H1 (cell line): ENCODE results near the gene ZNF609. TPM values are rescaled to one million over a fixed set of nuclear protein-coding genes. Genes with fewer than 3 reads are reported as not detected.

Experiments
- CTCF ChIA-PET: fragments of 300-600 bp; sonication (Branson Sonifier 250); formaldehyde crosslinking; loops from one replicate; lab custom pipeline; 2021; ENCODE audit not compliant: partially characterized antibody; lab: Charles Lee
- POLR2A ChIA-PET: fragments of 300-600 bp; sonication (Branson Sonifier 250); formaldehyde crosslinking; loops from one replicate; lab custom pipeline; 2021; ENCODE audit warnings: inconsistent platforms; ENCODE audit not compliant: partially characterized antibody; lab: Charles Lee
- DNase-seq, 2 experiments: peaks; one replicate each; pipeline versions ENCODE4 v3.0.0 to v3.0.0-alpha.2; 2010 to 2022; ENCODE audit warnings: low spot score in 2 of 2, low read depth in 1 of 2, mixed read lengths in 1 of 2
- FAIRE-seq: peaks from 2 replicates; lab custom pipeline; 2011; peaks lifted over from hg19 to GRCh38; lab: Jason Lieb, UNC
- H2AFZ ChIP-seq: 2 replicates; pipeline ENCODE4 v1.8.1; 2012; ENCODE audit warnings: low read length, inconsistent platforms
- H2AK5ac ChIP-seq: 2 replicates; pipeline ENCODE4 v1.6.1; 2013; ENCODE audit warnings: low read depth, low read length
- H2BK120ac ChIP-seq: replicated peaks from 2 replicates; pipeline ENCODE3; 2013; ENCODE audit warnings: low read depth, low read length, inconsistent platforms
- H2BK12ac ChIP-seq: 2 replicates; pipeline ENCODE4 v1.6.1; 2013; ENCODE audit warnings: low read depth, low read length
- H2BK15ac ChIP-seq: 2 replicates; pipeline ENCODE4 v1.6.1; 2013; ENCODE audit warnings: low read length
- H2BK20ac ChIP-seq: 2 replicates; pipeline ENCODE4 v1.6.1; 2013; ENCODE audit warnings: low read length
- H2BK5ac ChIP-seq: 2 replicates; pipeline ENCODE4 v1.6.1; 2013; ENCODE audit warnings: low read depth, low read length
- H3K14ac ChIP-seq: 2 replicates; pipeline ENCODE4 v1.6.1; 2013; ENCODE audit warnings: inconsistent platforms; ENCODE audit not compliant: insufficient read length
- H3K18ac ChIP-seq: 2 replicates; pipeline ENCODE4 v1.6.1; 2013; ENCODE audit warnings: low read length; ENCODE audit errors: extremely low read depth
- H3K23ac ChIP-seq: 2 replicates; pipeline ENCODE4 v1.6.1; 2013; ENCODE audit warnings: inconsistent platforms; ENCODE audit not compliant: insufficient read length
- H3K23me2 ChIP-seq: 2 replicates; pipeline ENCODE4 v1.6.1; 2013; ENCODE audit warnings: low read depth, low read length
- H3K27ac ChIP-seq: 2 replicates; pipeline ENCODE4 v1.6.1; 2011; ENCODE audit warnings: low read depth, low read length, inconsistent platforms
- H3K27me3 ChIP-seq, 4 experiments: replicated peaks in 1 of 4; 1 replicate in 1 of 4; 2 replicates in 3 of 4; pipeline versions ENCODE4 v1.6.1 to v1.8.1; 2011 to 2013; ENCODE audit warnings: low read length in 3 of 4, mild to moderate bottlenecking in 3 of 4, inconsistent platforms in 2 of 4, mixed read lengths in 2 of 4, moderate library complexity in 1 of 4; ENCODE audit not compliant: control insufficient read depth in 3 of 4, insufficient read depth in 3 of 4; ENCODE audit errors: extremely low read depth in 1 of 4
- H3K36me3 ChIP-seq, 4 experiments: 2 replicates each; pipeline versions ENCODE4 v1.6.1 to v1.8.1; 2011 to 2013; ENCODE audit warnings: mild to moderate bottlenecking in 4 of 4, low read length in 3 of 4, moderate library complexity in 2 of 4, control low read depth in 1 of 4, inconsistent platforms in 1 of 4; ENCODE audit not compliant: insufficient read depth in 4 of 4, control insufficient read depth in 2 of 4
- H3K4ac ChIP-seq: replicated peaks from 2 replicates; pipeline ENCODE3; 2013; ENCODE audit warnings: low read length, low read depth, mixed read lengths, inconsistent platforms; ENCODE audit not compliant: insufficient read length
- H3K4me1 ChIP-seq, 4 experiments: replicated peaks in 1 of 4; 1 replicate in 1 of 4; 2 replicates in 3 of 4; pipeline versions ENCODE4 v1.6.1 to v1.8.1; 2011 to 2013; ENCODE audit warnings: low read length in 3 of 4, inconsistent platforms in 2 of 4, mixed read lengths in 1 of 4; ENCODE audit not compliant: insufficient read depth in 4 of 4, control insufficient read depth in 3 of 4
- H3K4me2 ChIP-seq, 2 experiments: 2 replicates each; pipeline versions ENCODE4 v1.6.1 to v1.8.1; 2011 to 2013; ENCODE audit warnings: low read depth in 2 of 2, low read length in 2 of 2, control low read depth in 1 of 2, inconsistent platforms in 1 of 2, mild to moderate bottlenecking in 1 of 2; ENCODE audit not compliant: insufficient read depth in 1 of 2
- H3K4me3 ChIP-seq, 4 experiments: fragments of 200-600, 300-600 bp in 1 of 4; sonication (generic), shearing (Covaris generic), sonication (Bioruptor Twin) in 1 of 4; 2 replicates each; pipeline versions ENCODE4 v1.5.1 to v1.8.1; 2011 to 2016; ENCODE audit warnings: low read length in 4 of 4, low read depth in 3 of 4, control low read depth in 2 of 4, inconsistent platforms in 2 of 4, mild to moderate bottlenecking in 2 of 4, mixed read lengths in 1 of 4, moderate library complexity in 1 of 4; ENCODE audit not compliant: insufficient read depth in 2 of 4; ENCODE audit errors: extremely low read depth in 1 of 4
- H3K56ac ChIP-seq: replicated peaks from 2 replicates; pipeline ENCODE3; 2013; ENCODE audit warnings: low read depth, mild to moderate bottlenecking, mixed read lengths, low read length, inconsistent platforms; ENCODE audit not compliant: insufficient read length
- H3K79me1 ChIP-seq: 2 replicates; pipeline ENCODE4 v1.6.1; 2013; ENCODE audit warnings: low read depth, low read length, control low read depth
- H3K79me2 ChIP-seq, 2 experiments: 2 replicates each; pipeline versions ENCODE4 v1.6.1 to v1.8.1; 2012 to 2013; ENCODE audit warnings: low read length in 2 of 2, mild to moderate bottlenecking in 2 of 2, inconsistent platforms in 1 of 2; ENCODE audit not compliant: insufficient read depth in 2 of 2, control insufficient read depth in 1 of 2
- H3K9ac ChIP-seq, 4 experiments: replicated peaks in 1 of 4; 1 replicate in 1 of 4; 2 replicates in 3 of 4; pipeline versions ENCODE4 v1.6.1 to v1.8.1; 2011 to 2013; ENCODE audit warnings: low read depth in 3 of 4, low read length in 3 of 4, control low read depth in 2 of 4, mild to moderate bottlenecking in 2 of 4, moderate library complexity in 2 of 4, inconsistent platforms in 1 of 4; ENCODE audit errors: extremely low read depth in 1 of 4
- H3K9me3 ChIP-seq, 2 experiments: 2 replicates each; pipeline versions ENCODE4 v1.6.1 to v1.8.1; 2012 to 2013; ENCODE audit warnings: mild to moderate bottlenecking in 2 of 2, moderate library complexity in 2 of 2, control low read depth in 1 of 2, inconsistent platforms in 1 of 2, low read depth in 1 of 2, low read length in 1 of 2, mixed read lengths in 1 of 2; ENCODE audit not compliant: insufficient read depth in 2 of 2
- H4K20me1 ChIP-seq, 2 experiments: replicated peaks in 1 of 2; 2 replicates each; pipeline versions ENCODE3 to v1.8.1; 2011 to 2013; ENCODE audit warnings: inconsistent platforms in 2 of 2, low read length in 2 of 2, mild to moderate bottlenecking in 1 of 2; ENCODE audit not compliant: insufficient read depth in 2 of 2, control insufficient read depth in 1 of 2
- H4K5ac ChIP-seq: 2 replicates; pipeline ENCODE4 v1.6.1; 2013; ENCODE audit warnings: low read length, low read depth, mixed read lengths, inconsistent platforms; ENCODE audit not compliant: insufficient read length
- H4K8ac ChIP-seq: 2 replicates; pipeline ENCODE4 v1.8.0; 2013; ENCODE audit warnings: mild to moderate bottlenecking, moderate library complexity, low read length, inconsistent platforms; ENCODE audit not compliant: insufficient read depth; ENCODE audit errors: extremely low read depth
- H4K91ac ChIP-seq: replicated peaks from 2 replicates; pipeline ENCODE3; 2013; ENCODE audit warnings: low read length, mixed read lengths, inconsistent platforms; ENCODE audit not compliant: insufficient read length
- CEBPB ChIP-seq: IDR thresholded peaks from 2 replicates; pipeline ENCODE4 v1.6.1; 2012; ENCODE audit warnings: low read depth, low read length
- GABPA ChIP-seq: IDR thresholded peaks from 2 replicates; pipeline ENCODE4 v1.6.1; 2011; ENCODE audit warnings: mild to moderate bottlenecking, low read length, moderate library complexity, borderline replicate concordance; ENCODE audit not compliant: insufficient read depth
- MAFK ChIP-seq: IDR thresholded peaks from 2 replicates; pipeline ENCODE4 v1.6.1; 2012; ENCODE audit warnings: low read depth, mild to moderate bottlenecking, improper control_type of control experiment, low read length
- NANOG ChIP-seq: IDR thresholded peaks from 2 replicates; pipeline ENCODE4 v1.6.1; 2011; ENCODE audit warnings: low read length, low read depth, mild to moderate bottlenecking, inconsistent platforms; ENCODE audit not compliant: insufficient read depth, poor library complexity, severe bottlenecking
- POLR2A ChIP-seq, 2 experiments: IDR thresholded peaks; 1 replicate in 1 of 2; 2 replicates in 1 of 2; pipeline ENCODE4 v1.6.1; 2011; ENCODE audit warnings: low read depth in 2 of 2, low read length in 2 of 2, mild to moderate bottlenecking in 2 of 2; ENCODE audit errors: control extremely low read depth in 1 of 2
- TBP ChIP-seq: IDR thresholded peaks from 2 replicates; pipeline ENCODE4 v1.6.1; 2011; ENCODE audit warnings: low read depth, low read length, improper control_type of control experiment
- TCF12 ChIP-seq: IDR thresholded peaks from 2 replicates; pipeline ENCODE4 v1.6.1; 2011; ENCODE audit warnings: low read depth, mild to moderate bottlenecking, low read length
- WGBS, 2 experiments: shearing (Covaris generic) in 1 of 2; methylation state at CpG; one replicate each; pipeline versions ENCODE4 v1.1.6 to v1.1.7; 2013 to 2015; ENCODE audit warnings: low lambda C conversion rate in 2 of 2, mixed read lengths in 2 of 2, inconsistent platforms in 1 of 2, low coverage in 1 of 2, missing lambda C conversion rate in 1 of 2; ENCODE audit not compliant: insufficient replicate concordance in 2 of 2, insufficient coverage in 1 of 2, insufficient read length in 1 of 2; ENCODE audit errors: extremely low coverage in 1 of 2, missing lambda C conversion rate in 1 of 2; 5-methylcytosine and 5-hydroxymethylcytosine counted together
- polyA plus RNA-seq, 7 experiments: library from polyadenylated mRNA; depleted of rRNA in 3 of 7; stranded (reverse) in 5 of 7; unstranded in 2 of 7; fragments of >200 nt in 5 of 7; fragments of 200-250 nt in 2 of 7; gene quantifications; 1 replicate in 5 of 7; 2 replicates in 1 of 7; 4 replicates in 1 of 7; pipeline versions ENCODE4 v1.2.1 to v1.2.3, GENCODE V29; 2011 to 2013; ENCODE audit warnings: missing spikeins in 2 of 7, mixed read lengths in 2 of 7
- total RNA-seq: library from RNA; stranded (reverse); fragmentation: NEBNext Ultra II Directional; extraction: Animal tissue kit (Norgen Biotek cat#: 25700); gene quantifications from 2 replicates; pipeline ENCODE4 v1.2.1, GENCODE V29; 2021
- TF ChIP-seq, protein P1 (sequence below): IDR thresholded peaks from 2 replicates; pipeline ENCODE4 v1.6.1; 2012; ENCODE audit warnings: inconsistent platforms
- TF ChIP-seq, protein P2 (sequence below): IDR thresholded peaks from 2 replicates; pipeline ENCODE4 v1.6.1; 2012; ENCODE audit warnings: inconsistent platforms
- TF ChIP-seq, protein P3 (sequence below): IDR thresholded peaks from 2 replicates; pipeline ENCODE4 v1.6.1; 2011; ENCODE audit warnings: low read length, improper control_type of control experiment

The ZNF609 gene
- total and polyA plus RNA-seq, 2 of the 8 experiments (the other 6 are each of a cell fraction or from before 2014, with no cell fraction given), result 15.5 to 47.8 TPM

DNA sequence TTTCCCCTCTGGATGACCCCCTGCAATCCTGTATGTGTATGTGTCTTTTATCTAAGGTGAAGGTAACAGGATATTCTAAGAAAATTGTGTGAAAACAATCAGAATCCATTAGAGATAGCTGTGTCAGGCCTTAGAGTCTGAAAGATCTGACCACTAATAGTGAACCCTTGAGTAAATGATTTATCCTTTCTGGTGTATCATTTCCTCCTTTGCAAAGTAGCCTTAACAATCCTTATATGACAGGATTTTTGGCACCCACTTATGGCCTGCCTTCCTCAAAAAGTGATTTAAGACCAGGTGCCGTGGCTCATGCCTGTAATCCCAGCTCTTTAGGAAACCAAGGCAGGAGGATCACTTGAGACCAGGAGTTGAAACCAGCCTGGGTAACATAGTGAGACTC is 204.8 kb downstream of the ZNF609 start:
- H2BK20ac ChIP-seq, result no peak overlapping the region

More for the DNA sequence above, 204.8 kb downstream of the ZNF609 start:
- Histone ChIP-seq H3K79me1 (no peaks in the 10 kb centered on the region; the same call in 1 of the 2 replicates), H3K56ac (no peak overlapping the region), H3K23ac (no peak overlapping the region), H3K14ac (no peak overlapping the region), H3K18ac (no peak overlapping the region), H3K9me3 (no peaks in the 10 kb centered on the region), H3K79me2 (no peaks in the 10 kb centered on the region; a peak in 1 of 4 replicates), H2AK5ac (no peak overlapping the region), H3K27me3 (no peaks in the 10 kb centered on the region), H2BK15ac (no peak overlapping the region), H3K9ac (no peak overlapping the region), H3K4me1 (peaks cover 0 to 6% (median 5%) of the 10 kb centered on the region in 4 experiments; a peak in 4 of 7 replicates), H2BK120ac (no peak overlapping the region), H2BK5ac (no peak overlapping the region), H3K23me2 (no peaks in the 10 kb centered on the region), H3K36me3 (peaks cover 0 to 2% (median 0%) of the 10 kb centered on the region in 4 experiments; a peak in 1 of 8 replicates), H3K4ac (no peak overlapping the region), H4K91ac (no peak overlapping the region), H4K20me1 (peaks cover 0 to 1% of the 10 kb centered on the region in 2 experiments), H4K8ac (no peak overlapping the region), H3K4me3 (no peak overlapping the region), H2AFZ (no peak overlapping the region), H2BK12ac (no peak overlapping the region), H3K27ac (no peak overlapping the region), H3K4me2 (no peak overlapping the region), H4K5ac (no peak overlapping the region)
- ChIA-PET CTCF (interaction anchor here (0.7 to 11.5 kb wide), 5 partner anchors 11 to 238 kb away, joined by 3 to 84 read pairs (median 9); no protein-coding TSS in a partner anchor), POLR2A (interaction anchor here (0.6 to 1.3 kb wide), 2 partner anchors 14 to 168 kb away, joined by 4 to 5 read pairs; no protein-coding TSS in a partner anchor)
- TF ChIP-seq TCF12 (no peak), CEBPB (no peak), NANOG (no peak), MAFK (no peak), TBP (no peak), POLR2A (IDR thresholded peaks at IDR 0.05; ENCODE audit: control extremely low read depth in 1 of 2, low read depth in 2 of 2, low read length in 2 of 2) (no peak), GABPA (no peak)
- TF ChIP-seq, protein P1, sequence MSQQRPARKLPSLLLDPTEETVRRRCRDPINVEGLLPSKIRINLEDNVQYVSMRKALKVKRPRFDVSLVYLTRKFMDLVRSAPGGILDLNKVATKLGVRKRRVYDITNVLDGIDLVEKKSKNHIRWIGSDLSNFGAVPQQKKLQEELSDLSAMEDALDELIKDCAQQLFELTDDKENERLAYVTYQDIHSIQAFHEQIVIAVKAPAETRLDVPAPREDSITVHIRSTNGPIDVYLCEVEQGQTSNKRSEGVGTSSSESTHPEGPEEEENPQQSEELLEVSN, result no peak
- TF ChIP-seq, protein P2, sequence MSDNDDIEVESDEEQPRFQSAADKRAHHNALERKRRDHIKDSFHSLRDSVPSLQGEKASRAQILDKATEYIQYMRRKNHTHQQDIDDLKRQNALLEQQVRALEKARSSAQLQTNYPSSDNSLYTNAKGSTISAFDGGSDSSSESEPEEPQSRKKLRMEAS, result no peak
- TF ChIP-seq, protein P3, sequence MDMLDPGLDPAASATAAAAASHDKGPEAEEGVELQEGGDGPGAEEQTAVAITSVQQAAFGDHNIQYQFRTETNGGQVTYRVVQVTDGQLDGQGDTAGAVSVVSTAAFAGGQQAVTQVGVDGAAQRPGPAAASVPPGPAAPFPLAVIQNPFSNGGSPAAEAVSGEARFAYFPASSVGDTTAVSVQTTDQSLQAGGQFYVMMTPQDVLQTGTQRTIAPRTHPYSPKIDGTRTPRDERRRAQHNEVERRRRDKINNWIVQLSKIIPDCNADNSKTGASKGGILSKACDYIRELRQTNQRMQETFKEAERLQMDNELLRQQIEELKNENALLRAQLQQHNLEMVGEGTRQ, result no peak
- WGBS, 2 experiments, result 93% methylated on average over 1 of the region's 1 CpG; no CpG with 5 or more reads in 1 of the 2 experiments
- DNase-seq (no peak), FAIRE-seq (no peak)
